Activated CD4-positive, alpha-beta T cell treated with anti-CD3 and anti-CD28 coated beads, Interleukin-2, amount 50 U/mL, for 4 hours (primary cell): ENCODE measurements around the gene THEMIS.
"Not testable (repeated sequence)": the region's sequence is repeated elsewhere in the genome, so short reads cannot be mapped to it uniquely, and the experiment has no call there.

Source experiments
- DNase-seq, 2 experiments: peaks; one replicate each; pipeline ENCODE4 v3.0.0-alpha.2; 2020

THEMIS gene

DNA sequence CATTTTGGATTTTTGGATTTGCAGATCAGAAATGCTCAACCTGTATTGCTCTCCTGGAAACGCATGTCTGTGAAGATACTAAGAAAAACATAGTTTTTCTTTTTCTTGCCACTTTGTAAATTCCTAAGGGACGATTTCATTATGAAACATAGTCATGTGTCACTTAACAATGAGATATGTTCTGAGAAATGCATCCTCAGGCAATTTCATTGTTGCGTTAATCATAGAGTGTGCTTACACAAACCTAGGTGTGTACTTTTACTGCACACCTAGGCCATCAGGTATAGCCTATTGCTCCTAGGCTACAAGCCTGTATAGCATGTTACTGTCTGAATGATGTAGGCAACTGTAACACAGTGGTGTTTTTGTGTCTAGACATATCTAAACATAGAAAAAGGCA, 13.4 kb upstream of the THEMIS start:
- no peak for DNase-seq

DNA sequence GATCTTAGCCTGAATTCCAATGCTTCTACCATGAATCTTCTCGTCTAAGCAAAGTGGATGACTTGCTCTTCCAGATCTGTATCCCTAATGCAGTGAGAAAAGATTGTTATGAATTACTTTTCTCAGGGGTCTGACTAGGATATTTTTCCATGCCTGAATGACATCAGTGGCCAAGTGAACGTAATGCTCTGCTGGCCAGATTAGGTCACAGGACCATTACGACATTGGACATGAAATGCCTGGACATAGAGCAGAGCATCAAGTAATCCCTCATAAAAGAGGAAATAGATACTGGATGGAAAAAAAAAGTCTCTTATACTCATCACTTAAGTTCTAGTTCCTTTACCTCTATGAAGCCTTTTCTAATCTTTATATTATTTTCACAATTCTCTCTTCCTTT, 12.1 kb upstream of the THEMIS start:
- no peak for DNase-seq

DNA sequence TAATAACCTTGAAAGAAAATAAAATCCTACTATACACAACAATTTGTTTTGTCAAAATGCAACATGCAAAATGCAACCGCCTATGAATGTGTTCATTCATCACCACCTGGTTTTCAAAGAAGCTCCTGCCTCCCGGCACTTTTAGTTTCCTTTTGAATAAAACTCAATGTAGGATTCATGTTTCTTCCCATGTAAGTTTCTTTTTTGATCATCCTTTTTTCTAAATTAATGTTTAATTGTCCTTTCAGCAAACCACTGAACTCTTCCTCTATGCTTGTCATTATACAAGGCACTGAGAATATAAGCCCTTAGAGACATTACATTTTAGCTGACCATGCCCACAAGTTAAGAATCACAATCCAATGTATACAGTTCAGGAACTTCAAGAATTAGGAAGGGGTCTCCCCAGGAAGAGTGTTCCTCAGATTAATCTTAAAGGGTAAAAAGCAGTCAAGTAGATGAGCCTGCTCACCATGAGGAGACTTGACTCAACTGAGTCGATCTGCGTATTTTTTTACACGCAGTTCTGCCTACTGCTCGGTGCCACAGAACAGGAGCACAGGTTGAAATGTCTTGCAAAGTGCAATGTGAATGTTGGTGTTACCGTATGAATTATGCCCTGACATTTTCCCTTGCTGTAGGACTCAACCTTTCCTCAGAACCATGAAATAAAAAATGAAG, 7.2 kb upstream of the THEMIS start:
- DNase-seq: peak in 1 of 2 experiments; percentile 13

DNA sequence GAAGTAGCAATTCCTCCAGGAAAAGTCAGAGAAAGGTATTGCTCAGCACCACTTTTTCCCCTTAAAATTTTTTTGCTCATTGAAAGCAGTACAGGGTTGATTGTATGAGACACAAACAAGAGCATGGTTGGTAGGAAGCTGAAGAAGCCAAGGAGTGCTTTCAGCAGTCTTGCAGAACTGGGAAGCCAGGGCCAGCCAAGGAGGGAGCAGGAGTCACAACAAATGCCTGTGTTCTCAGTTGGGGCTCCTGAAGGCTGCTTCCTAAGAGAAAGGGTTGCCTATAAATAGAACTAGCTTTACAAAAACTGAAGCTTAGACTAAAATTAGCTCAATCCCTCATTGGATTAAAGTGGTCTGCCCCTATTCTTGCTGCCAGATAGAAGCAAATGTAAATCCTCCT, 3.3 kb upstream of the THEMIS start:
- no peak for DNase-seq

DNA sequence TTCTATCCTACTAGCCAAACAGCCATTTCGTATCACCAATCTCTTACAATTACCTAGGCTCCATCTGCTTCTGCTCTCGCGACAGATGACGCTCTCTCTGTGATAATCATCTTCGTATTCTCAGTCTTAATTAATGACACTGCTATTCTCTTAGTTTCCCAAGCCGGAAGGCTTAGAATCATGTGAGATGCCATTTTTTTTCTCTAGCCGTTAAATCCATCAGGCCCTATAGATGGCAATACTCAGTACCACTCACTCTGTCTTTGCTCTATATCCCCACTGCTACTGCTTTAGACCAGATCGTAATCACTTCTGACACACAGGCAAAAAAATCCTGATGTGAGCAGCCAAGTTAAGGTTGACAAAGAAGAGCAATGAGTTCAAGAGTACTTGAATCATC, 2.1 kb upstream of the THEMIS start:
- DNase-seq: no peak

DNA sequence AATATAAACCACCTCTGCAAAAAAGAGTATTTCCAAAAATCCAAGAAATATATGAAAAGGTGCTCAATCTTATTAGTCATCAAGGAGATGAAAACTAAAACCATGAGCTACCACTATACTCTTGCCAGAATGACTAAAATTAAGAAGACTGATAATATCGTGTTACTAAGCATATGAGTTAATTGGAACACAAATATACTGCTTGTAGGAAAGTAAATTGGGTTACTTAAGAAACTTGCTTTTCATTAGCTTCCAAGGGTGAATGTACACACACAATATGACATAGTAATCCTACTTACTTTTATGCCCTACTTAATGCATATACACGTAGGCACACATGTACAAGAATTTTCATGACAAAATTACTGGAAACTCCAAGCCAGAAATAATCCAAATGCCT, 3.4 kb downstream of the THEMIS start:
- no peak for DNase-seq

DNA sequence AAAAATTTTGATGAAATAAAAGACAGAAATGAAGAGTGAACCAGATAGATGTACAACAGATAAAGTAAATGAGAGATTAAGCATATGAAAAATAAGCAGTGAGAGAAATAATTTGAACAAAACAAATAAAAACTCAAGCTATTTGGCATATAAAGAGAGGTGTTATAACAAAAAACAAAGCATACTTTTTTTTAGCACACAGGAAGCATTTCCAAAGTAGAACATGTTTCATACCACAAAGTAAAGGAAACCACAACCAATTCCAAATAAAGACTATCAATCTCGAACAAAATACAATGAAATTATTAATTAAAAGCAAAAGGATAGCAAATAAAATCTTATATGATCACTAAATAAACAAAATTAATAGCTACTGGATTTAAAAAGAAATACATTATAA, 6.8 kb downstream of the THEMIS start:
- DNase-seq: no peak

DNA sequence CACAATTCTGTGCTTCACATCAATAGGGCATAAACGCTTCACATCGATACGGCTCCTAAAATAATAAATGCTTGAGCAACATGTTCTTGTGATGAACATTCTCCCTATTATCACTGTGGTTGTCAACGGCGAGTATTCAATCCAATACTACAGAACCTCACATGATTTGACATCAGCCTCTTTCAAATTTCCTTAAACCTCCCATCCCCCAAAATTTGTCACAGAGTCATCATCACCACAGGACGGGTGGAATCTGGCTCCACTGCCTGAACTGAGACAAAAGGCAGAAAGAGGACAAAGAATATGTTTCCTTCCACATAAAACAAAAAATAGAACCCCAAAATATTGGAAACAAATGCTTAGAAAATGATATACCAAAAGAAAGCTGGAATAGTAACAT, 7.3 kb downstream of the THEMIS start:
- DNase-seq: peak in 1 of 2 experiments; percentile 7

DNA sequence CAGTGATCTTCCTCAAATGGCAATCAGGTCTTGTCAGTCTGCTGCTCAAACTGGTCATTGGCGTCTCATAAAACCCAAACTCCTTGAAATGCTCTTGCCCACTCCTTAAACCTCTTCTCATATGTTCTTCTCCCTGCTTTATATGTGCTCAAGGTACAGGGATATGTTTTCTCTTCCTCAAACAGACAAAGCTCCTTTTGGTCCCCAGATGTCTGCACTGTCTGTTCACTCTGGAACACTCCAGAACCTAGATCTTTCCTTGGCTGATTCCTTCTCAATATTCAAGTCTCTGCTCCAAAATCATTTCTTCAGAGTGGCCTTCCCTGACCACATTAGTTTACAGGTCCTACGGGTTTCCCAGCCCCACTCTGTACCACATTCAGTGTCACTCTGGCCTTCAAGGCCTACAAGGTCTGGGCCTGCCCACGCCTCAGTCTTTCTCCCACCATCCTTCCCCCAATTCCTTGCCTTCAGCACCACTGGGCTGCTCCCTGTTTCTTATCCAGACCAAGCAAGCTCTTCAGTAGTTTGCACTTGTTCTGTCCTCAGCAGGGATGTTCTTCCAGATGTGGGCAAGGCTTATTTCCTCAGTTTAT, 9.0 kb downstream of the THEMIS start:
- no peak for DNase-seq

DNA sequence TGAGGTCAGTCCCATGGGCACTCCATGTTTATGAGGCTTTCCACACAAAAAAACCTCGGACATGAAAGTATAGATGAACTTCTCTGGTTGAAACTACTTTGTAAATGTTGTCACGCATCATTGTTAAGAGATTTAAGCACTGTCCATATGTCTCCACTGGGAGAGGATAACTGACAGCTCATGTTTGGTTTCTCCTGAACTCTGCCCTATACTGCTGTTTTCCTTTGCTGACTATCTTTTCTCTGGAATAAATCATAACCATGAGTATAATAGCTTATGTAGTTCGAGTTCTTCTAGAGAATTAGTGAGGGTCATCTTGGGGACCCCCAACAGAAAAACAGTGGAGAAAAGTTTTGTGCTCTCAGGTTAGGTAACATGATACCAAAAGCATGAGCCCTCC, 14.3 kb downstream of the THEMIS start:
- DNase-seq: no peak

DNA sequence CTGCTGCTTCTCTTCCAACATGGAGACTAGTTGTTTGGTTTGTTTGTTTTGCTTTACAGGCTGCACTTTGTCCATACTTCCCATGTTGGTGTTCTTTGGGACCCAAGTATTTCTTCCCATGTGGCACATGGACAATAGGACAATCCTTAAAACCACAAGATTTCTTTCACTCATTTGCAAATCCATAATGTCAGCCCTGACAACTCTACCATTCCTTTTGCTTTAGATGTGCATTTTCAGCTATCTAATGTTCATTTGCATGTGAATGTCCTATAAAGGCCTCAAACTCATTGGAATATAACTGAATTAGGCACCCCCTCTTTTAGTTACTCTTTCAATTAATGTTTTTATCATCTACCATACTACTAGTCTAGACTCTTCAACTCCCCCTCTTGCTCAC, 16.7 kb downstream of the THEMIS start:
- no peak for DNase-seq

DNA sequence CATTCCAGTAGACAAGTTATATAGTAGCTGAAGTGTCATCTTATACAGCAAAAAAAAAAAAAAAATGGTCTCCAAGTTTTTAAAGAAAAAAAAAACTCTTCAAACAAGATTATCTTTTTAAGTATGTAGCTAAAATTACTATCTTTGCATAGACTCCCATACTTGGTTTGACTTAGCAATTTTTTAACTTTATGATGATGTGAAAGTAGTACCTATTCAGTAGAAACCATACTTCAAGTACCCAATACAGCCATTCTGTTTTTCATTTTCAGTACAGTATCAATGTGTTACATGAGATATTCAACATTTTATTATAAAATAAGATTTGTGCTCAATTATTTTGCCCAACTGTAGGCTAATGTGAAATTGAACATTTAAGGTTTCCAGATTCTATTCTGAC, 18.9 kb downstream of the THEMIS start:
- DNase-seq: not testable (repeated sequence)

DNA sequence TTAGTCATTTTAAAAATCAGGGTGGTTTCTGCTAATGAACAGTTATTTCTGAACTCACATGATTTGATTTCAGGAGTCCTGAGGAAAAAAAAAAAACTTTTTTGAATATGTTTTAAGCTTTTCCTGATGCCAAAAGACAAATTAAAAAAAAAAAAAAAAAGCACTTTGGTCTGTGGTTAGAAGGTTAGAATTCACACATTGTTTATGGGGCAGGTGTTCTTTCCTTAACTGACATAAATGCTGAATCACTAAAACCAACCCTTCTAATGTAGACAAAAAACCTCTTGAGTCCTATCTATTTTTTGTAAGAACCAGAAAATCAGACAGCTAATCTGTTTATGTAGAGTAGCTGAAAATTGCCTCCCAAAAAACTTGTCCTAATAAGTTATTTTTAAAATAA, 20.4 kb downstream of the THEMIS start:
- DNase-seq: no peak

DNA sequence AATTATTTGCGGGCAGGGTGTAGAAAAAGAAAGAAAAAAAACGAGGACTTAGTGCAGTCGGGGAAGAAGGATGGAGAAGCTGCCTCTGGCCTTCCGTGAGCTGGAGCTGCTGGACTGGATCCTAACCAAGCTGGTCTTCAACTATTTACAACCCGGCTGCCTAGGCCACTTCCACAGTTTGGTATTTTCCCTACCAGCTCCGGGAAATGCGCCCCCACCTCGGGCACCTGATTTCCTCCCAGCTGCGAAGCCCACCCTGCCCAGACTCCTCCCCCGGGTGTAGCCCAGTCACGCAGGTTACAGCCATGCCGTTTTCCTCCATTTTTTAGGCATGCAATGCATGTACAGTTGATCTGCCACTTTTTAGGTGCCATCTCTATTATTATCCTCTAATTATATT, 21.2 kb downstream of the THEMIS start:
- no peak for DNase-seq

DNA sequence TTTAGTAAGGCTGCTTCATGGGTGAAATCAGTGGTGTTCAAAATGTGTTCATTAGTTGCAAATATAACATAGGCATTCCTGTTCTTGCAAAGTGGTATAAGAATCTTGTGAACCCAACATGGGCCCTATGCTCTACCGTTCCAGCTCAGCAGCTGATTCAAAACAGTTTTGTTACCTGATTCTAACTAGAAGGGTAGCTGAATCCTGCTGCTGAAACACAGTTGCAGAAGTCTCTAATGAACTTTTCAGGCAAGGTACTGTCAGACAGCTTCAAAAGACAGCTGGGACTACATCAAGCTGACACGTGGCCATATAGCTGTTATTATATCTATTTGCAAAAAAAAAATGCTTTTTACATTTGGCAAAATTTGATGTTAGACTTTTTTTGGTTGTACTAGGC, 22.7 kb downstream of the THEMIS start:
- no peak for DNase-seq

DNA sequence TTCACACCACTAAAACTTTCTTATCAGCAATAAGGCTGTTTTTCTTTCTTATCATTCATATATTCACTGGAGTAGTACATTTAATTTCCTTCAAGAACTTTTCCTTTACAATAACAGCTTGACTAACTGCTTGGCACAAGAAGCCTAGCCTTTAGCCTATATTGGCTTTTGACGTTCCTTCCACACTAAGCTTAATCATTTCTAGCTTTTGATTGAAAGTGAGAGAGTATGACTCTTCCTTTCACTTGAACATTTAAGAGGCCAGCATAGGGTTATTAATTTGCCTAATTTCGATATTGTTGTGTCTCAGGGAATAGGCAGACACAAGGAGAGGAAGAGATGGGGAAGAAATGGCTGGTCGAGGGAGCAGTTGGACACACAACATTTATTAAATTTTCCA, 23.6 kb downstream of the THEMIS start:
- no peak for DNase-seq

DNA sequence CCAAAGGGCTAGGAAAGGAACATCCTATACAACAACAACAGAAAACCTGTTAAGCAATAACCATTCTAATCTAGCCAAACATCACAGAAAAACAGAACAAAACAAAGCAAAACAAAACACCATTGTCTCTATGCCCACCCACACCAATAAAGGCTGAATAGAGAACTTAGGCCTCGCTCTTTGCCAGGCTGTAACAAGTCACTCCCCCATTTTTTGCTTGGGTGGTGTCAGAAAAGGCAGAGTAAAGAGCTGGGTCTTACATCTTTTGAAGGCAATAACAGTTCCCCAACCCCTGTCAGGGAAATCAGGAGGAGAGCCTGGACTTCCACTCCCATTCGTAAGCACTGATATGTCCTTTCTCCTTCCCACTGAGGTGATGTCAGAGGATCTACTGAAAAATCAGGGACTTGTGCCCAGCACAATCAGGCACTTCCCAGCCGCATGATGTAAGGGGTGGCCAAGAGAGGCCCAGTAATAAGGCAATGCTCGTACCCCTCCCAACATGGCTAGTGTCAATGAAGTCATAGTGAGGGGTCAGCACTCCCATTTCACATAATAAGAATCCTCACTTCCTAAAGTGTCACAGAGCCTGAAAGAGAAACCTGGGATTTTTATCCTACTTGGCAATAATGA, 31.0 kb downstream of the THEMIS start:
- DNase-seq: no peak

DNA sequence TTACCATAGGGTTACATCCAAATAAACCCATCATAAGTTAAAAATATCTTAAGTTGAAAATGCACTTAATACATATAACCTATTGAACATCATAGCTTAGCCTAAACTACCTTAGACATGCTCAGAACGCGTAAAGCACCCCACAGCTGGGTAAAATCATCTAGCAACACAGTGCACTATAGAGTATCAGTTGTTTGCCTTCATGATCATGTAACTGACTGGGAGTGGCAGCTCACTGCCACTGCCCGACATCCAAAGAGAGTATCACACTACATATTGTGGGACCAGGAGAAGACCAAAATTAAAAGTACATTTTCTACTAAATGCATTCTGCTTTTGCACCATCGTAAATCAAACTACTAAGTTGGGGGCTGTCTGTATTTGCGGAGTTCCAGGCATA, 31.7 kb downstream of the THEMIS start:
- no peak for DNase-seq

DNA sequence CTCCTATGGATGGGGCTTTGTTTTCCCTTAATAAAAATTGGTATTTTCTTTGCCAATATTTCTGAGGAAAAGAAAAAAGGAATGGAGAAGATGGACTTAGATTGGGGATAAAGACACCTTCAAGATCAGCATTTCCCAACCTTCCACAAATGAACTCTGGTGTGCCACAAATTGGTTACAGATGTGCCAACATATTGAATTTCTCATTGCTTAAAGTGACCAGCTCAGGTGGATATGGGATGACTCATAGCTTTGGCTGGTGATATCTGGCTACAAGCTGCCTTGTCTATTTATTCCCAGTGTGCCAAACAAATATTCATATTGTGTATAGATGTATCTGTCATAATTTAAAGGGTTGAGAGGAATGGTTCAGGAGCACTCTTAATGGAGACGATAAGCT, 32.5 kb downstream of the THEMIS start:
- no peak for DNase-seq

DNA sequence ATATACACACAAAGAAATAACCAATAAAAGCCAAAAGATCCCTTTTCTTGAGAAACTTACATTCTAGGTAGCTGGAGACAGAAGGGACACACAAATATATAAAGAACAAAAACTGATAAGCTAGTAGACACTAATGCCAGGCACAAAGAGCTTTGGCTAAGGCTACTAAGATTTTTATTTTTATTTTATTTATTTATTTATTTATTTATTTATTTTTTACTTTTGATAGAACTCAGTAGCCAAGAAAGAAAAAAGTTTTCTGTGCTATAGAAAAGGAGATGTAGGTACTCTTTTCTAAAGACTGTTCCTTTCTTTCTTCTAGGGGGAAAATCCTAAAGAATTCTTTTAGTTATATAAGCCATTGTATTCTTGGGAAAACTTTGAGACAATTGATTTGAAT, 34.1 kb downstream of the THEMIS start:
- no peak for DNase-seq

DNA sequence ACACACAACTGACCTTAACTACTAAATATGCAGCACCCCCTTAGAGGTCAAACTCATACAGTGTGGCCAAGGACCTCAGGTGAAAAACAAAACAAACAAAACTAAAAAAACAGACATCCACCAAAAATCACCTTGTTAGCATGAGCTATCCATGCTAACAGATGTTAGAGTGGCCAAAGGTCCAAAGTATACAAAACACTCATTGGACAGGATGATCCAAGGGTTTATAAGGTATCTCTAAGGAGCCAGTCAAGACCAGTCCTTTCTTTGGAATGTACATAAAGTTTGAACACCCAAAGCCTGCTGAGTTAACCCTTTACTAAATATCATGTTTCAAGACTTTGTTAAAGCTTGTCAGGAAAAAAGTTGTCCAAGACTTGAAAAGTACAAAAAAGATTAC, 35.8 kb downstream of the THEMIS start:
- DNase-seq: no peak

DNA sequence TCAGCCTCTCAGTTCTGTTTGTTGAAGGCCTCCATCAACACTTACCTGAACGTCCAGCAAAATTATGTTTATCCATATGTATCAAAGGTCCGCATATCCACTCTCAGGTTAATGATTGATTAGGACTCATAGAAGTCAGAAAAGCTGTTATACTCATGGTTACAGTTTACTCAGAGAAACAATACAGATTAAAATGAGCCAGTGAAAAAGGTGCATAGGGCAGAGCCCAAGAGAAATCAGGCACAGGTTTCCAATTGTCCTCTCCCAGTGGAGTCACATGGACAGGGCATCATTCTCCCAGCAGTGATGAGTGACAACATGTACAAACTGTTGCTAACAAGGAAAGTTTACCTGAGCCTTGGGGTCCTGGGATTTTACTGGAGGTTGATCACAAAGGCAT, 36.2 kb downstream of the THEMIS start:
- DNase-seq: no peak

DNA sequence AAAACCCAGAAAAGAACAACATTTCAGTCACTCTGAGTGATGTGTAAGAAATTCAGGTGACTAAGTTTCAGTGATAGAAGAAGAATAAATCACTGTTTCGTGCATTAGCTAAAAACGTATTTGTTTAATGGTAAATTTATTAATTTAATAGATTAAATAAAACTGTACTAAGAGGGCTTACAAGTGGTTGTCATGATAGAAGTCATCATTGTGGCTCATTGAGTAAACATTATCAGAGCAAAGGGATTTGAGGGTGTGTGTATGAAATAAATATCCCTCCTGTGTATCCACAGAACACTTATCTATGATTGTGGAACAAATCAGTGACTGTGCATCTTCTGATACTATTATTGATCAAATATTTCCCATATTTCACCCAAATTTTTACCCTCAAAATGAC, 40.1 kb downstream of the THEMIS start:
- DNase-seq: no peak

DNA sequence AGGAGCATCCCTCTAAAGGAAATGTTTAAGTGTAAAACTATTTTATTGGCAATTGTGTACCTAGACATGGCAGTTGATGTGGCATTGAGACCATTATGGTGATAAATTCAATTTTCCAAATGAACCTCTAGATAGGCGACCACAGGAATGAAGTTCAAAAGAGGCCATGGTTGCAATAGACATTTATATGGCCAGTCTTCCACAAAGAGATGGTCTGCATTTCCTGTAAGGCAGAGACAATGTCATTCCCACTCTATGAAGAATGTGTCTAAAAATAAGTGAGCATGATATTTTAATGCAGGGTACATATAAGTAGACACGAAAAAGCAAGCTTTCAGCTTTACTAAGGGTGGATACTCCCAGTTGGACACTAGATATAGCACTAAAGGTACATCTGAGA, 40.9 kb downstream of the THEMIS start:
- no peak for DNase-seq
